Neuronal stem cell (in vitro differentiated cells): ENCODE results near the gene EEF1AKMT1.

Source experiments
- DNase-seq: peaks from one replicate; pipeline ENCODE4 v3.0.0-alpha.2; 2013; ENCODE audit warnings: low spot score
- H2AFZ ChIP-seq: one replicate; pipeline ENCODE4 v1.6.1; 2013; ENCODE audit warnings: mild to moderate bottlenecking, low read length, inconsistent platforms
- H2AK5ac ChIP-seq: 2 replicates; pipeline ENCODE4 v1.6.1; 2013; ENCODE audit warnings: low read depth, mild to moderate bottlenecking, inconsistent platforms, low read length, moderate library complexity, mixed read lengths
- H2BK120ac ChIP-seq: 2 replicates; pipeline ENCODE4 v1.6.1; 2013; ENCODE audit warnings: low read depth, mild to moderate bottlenecking, inconsistent platforms, low read length, moderate library complexity, mixed read lengths
- H2BK12ac ChIP-seq: one replicate; pipeline ENCODE4 v1.6.1; 2013; ENCODE audit warnings: low read length, inconsistent platforms
- H2BK15ac ChIP-seq: 2 replicates; pipeline ENCODE4 v1.6.1; 2013; ENCODE audit warnings: mild to moderate bottlenecking, low read length, inconsistent platforms, mixed read lengths
- H2BK5ac ChIP-seq: one replicate; pipeline ENCODE4 v1.6.1; 2013; ENCODE audit warnings: inconsistent platforms, mild to moderate bottlenecking, low read length, moderate library complexity
- H3K14ac ChIP-seq: one replicate; pipeline ENCODE4 v1.6.1; 2013; ENCODE audit warnings: low read length, inconsistent platforms
- H3K18ac ChIP-seq: 2 replicates; pipeline ENCODE4 v1.6.1; 2013; ENCODE audit warnings: low read length, inconsistent platforms
- H3K23ac ChIP-seq: 2 replicates; pipeline ENCODE4 v1.6.1; 2013; ENCODE audit warnings: low read depth, mild to moderate bottlenecking, mixed read lengths, low read length, inconsistent platforms; ENCODE audit not compliant: poor library complexity
- H3K27ac ChIP-seq: replicated peaks from 3 replicates; pipeline ENCODE4 v1.5.1; 2013; ENCODE audit warnings: low read length, inconsistent platforms
- H3K27me3 ChIP-seq, 3 experiments: 2 replicates each; pipeline ENCODE4 v1.6.1; 2013; ENCODE audit warnings: low read length in 3 of 3, mild to moderate bottlenecking in 2 of 3, inconsistent platforms in 1 of 3, low read depth in 1 of 3, mixed read lengths in 1 of 3, moderate library complexity in 1 of 3; ENCODE audit not compliant: control insufficient read depth in 3 of 3, insufficient read depth in 3 of 3
- H3K36me3 ChIP-seq, 2 donors: replicated peaks in 1 of 2; 2 replicates each; pipeline ENCODE4 v1.6.1; 2013; ENCODE audit warnings: low read length in 2 of 2; ENCODE audit not compliant: control insufficient read depth in 2 of 2, insufficient read depth in 2 of 2
- H3K4ac ChIP-seq: 2 replicates; pipeline ENCODE4 v1.6.1; 2013; ENCODE audit warnings: inconsistent platforms, mild to moderate bottlenecking, low read length, moderate library complexity
- H3K4me1 ChIP-seq, 2 donors: 1 replicate in 1 of 2; 2 replicates in 1 of 2; pipeline ENCODE4 v1.6.1; 2013; ENCODE audit warnings: low read length in 2 of 2, low read depth in 1 of 2; ENCODE audit not compliant: control insufficient read depth in 2 of 2, insufficient read depth in 1 of 2
- H3K4me2 ChIP-seq: one replicate; pipeline ENCODE4 v1.6.1; 2013; ENCODE audit warnings: mild to moderate bottlenecking, low read length, inconsistent platforms; ENCODE audit not compliant: insufficient read depth, poor library complexity, severe bottlenecking
- H3K4me3 ChIP-seq, 2 donors: 2 replicates each; pipeline ENCODE4 v1.5.1; 2013; ENCODE audit warnings: low read length in 2 of 2, mild to moderate bottlenecking in 2 of 2, inconsistent platforms in 1 of 2, moderate library complexity in 1 of 2
- H3K79me1 ChIP-seq: one replicate; pipeline ENCODE4 v1.6.1; 2013; ENCODE audit warnings: low read depth, mild to moderate bottlenecking, inconsistent platforms, low read length, moderate library complexity
- H3K9ac ChIP-seq: one replicate; pipeline ENCODE4 v1.6.1; 2013; ENCODE audit warnings: mild to moderate bottlenecking, low read depth, low read length, inconsistent platforms; ENCODE audit not compliant: poor library complexity
- H3K9me3 ChIP-seq, 2 donors: replicated peaks in 1 of 2; 2 replicates each; pipeline versions ENCODE3 to v1.6.1; 2013; ENCODE audit warnings: low read length in 2 of 2, mild to moderate bottlenecking in 2 of 2, inconsistent platforms in 1 of 2, low read depth in 1 of 2, mixed read lengths in 1 of 2, moderate library complexity in 1 of 2; ENCODE audit not compliant: control insufficient read depth in 2 of 2, insufficient read depth in 1 of 2
- H4K8ac ChIP-seq: one replicate; pipeline ENCODE4 v1.6.1; 2013; ENCODE audit warnings: low read depth, mild to moderate bottlenecking, inconsistent platforms, low read length, moderate library complexity
- H4K91ac ChIP-seq: one replicate; pipeline ENCODE4 v1.6.1; 2013; ENCODE audit warnings: low read length, low read depth, mild to moderate bottlenecking, inconsistent platforms; ENCODE audit not compliant: poor library complexity
- WGBS, 2 donors: extraction: QIAGEN DNeasy Blood & Tissue Kit; methylation state at CpG; one replicate each; pipeline ENCODE4 v1.1.7; 2013; ENCODE audit warnings: missing lambda C conversion rate in 2 of 2, mixed read lengths in 1 of 2; ENCODE audit not compliant: insufficient read length in 2 of 2, insufficient replicate concordance in 1 of 2; ENCODE audit errors: extremely low coverage in 2 of 2; 5-methylcytosine and 5-hydroxymethylcytosine counted together

The EEF1AKMT1 gene

DNA sequence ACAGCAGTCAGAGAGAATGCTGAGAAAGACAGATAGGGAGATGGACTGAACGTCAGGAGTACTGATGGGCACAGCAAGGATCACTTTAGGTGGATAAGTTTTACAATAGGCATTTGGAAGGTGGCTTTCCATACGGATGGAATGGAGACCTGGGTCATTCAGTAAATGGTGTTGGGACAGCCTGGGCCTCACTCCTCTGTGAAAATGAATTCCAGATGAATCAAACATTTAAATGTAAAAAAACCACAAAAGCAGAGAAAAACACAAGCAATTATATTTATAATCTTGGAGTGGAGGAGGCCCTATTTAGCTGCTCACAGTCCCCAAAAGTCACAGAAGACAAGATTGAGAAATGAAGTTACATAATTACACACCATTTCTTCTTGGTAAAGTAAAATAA is 65.5 kb downstream of the EEF1AKMT1 start:
- Histone ChIP-seq H4K91ac (no peak overlapping the region), H3K4me1 (peaks cover 5 to 16% of the 10 kb centered on the region in 2 donors), H3K4ac (no peak overlapping the region), H2BK15ac (no peak overlapping the region), H3K79me1 (no peaks in the 10 kb centered on the region), H2AK5ac (no peak overlapping the region), H4K8ac (no peak overlapping the region), H3K18ac (no peak overlapping the region), H2BK120ac (no peak overlapping the region), H3K4me2 (no peak overlapping the region), H2AFZ (no peak overlapping the region), H3K23ac (no peak overlapping the region), H3K9me3 (no peaks in the 10 kb centered on the region), H3K9ac (no peak overlapping the region), H3K36me3 (no peaks in the 10 kb centered on the region), H3K27me3 (no peaks in the 10 kb centered on the region), H2BK12ac (no peak overlapping the region), H3K14ac (no peak overlapping the region), H3K27ac (no peak overlapping the region), H3K4me3 (no peak overlapping the region), H2BK5ac (no peak overlapping the region)
- WGBS, 2 donors = no CpG with 5 or more reads among the region's 2 CpGs
- no peak for DNase-seq

GRCh38 chr13:20706661-20707060 is 67.1 kb downstream of the EEF1AKMT1 start:
- no peaks in the 10 kb centered on the region for H3K79me1 ChIP-seq
- DNase-seq = no peak
- WGBS, 2 donors = no CpG with 5 or more reads among the region's 5 CpGs
- H3K14ac ChIP-seq = no peak overlapping the region
- H3K9me3 ChIP-seq = no peaks in the 10 kb centered on the region
- peaks cover 0 to 2% (median 0%) of the 10 kb centered on the region in 3 experiments for H3K27me3 ChIP-seq
- H3K18ac ChIP-seq = no peak overlapping the region
- H3K4ac ChIP-seq = no peak overlapping the region
- H4K8ac ChIP-seq = no peak overlapping the region
- no peak overlapping the region for H2BK120ac ChIP-seq
- H2AK5ac ChIP-seq = no peak overlapping the region
- no peak overlapping the region for H2BK15ac ChIP-seq
- H2BK5ac ChIP-seq = no peak overlapping the region
- H2AFZ ChIP-seq = no peak overlapping the region
- no peak overlapping the region for H3K4me2 ChIP-seq
- H3K4me1 ChIP-seq = peaks cover 3 to 13% of the 10 kb centered on the region in 2 donors
- H2BK12ac ChIP-seq = no peak overlapping the region
- no peak overlapping the region for H3K23ac ChIP-seq
- H4K91ac ChIP-seq = no peak overlapping the region
- H3K9ac ChIP-seq = no peak overlapping the region
- H3K36me3 ChIP-seq = no peaks in the 10 kb centered on the region
- no peak overlapping the region for H3K4me3 ChIP-seq
- no peak overlapping the region for H3K27ac ChIP-seq

GRCh38 chr13:20704459-20705069 is 69.2 kb downstream of the EEF1AKMT1 start:
- Histone ChIP-seq H3K4me1 (peaks cover 0 to 8% of the 10 kb centered on the region in 2 donors), H3K4me3 (peak overlapping the region in 1 of 2 donors; percentile 8), H3K9ac (no peak overlapping the region), H2BK120ac (no peak overlapping the region), H2AK5ac (no peak overlapping the region), H2BK12ac (no peak overlapping the region), H2BK15ac (no peak overlapping the region), H3K9me3 (no peaks in the 10 kb centered on the region), H3K4me2 (peak overlapping the region; percentile 29), H4K8ac (no peak overlapping the region), H3K79me1 (no peaks in the 10 kb centered on the region), H3K36me3 (no peaks in the 10 kb centered on the region), H4K91ac (no peak overlapping the region), H3K14ac (no peak overlapping the region), H2AFZ (peak overlapping the region; percentile 72), H2BK5ac (no peak overlapping the region), H3K4ac (no peak overlapping the region), H3K27me3 (peaks cover 0 to 4% (median 0%) of the 10 kb centered on the region in 3 experiments), H3K18ac (no peak overlapping the region), H3K23ac (no peak overlapping the region), H3K27ac (peak overlapping the region; percentile 23)
- no peak for DNase-seq
- no CpG with 5 or more reads among the region's 20 CpGs for WGBS, 2 donors

DNA sequence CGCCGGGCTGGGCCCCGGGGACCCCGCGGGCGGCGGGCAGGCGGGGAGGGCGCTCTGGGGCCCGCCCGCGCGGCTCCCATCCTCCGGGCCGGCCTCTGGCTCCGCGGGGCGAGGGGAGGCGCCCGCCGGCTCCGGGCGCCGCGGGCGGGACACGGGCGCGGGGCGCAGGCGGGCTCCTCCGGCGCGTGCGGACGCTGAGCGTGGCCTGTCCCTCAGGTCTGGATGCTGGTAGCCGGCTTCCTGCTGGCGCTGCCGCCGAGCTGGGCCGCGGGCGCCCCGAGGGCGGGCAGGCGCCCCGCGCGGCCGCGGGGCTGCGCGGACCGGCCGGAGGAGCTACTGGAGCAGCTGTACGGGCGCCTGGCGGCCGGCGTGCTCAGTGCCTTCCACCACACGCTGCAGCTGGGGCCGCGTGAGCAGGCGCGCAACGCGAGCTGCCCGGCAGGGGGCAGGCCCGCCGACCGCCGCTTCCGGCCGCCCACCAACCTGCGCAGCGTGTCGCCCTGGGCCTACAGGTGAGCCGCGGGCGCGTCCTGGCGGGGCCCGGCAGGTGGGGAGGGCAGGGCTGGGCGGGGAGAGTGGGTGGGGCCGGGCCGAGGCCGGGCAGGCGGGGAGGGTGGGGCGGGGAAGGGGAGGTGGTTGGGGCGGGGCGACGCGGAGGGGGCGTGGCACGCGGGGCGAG is 69.8 kb downstream of the EEF1AKMT1 start:
- H3K23ac ChIP-seq = no peak overlapping the region
- no peak overlapping the region for H3K9ac ChIP-seq
- peaks cover 0 to 4% (median 0%) of the 10 kb centered on the region in 3 experiments for H3K27me3 ChIP-seq
- H2BK5ac ChIP-seq = no peak overlapping the region
- H3K79me1 ChIP-seq = no peaks in the 10 kb centered on the region
- no peak overlapping the region for H2BK15ac ChIP-seq
- H3K4me1 ChIP-seq = peaks cover 0 to 8% of the 10 kb centered on the region in 2 donors
- H4K8ac ChIP-seq = no peak overlapping the region
- peak overlapping the region; percentile 77 for H3K18ac ChIP-seq
- H2AFZ ChIP-seq = peak overlapping the region; percentile 83
- no peak overlapping the region for H2BK12ac ChIP-seq
- no peak overlapping the region for H3K27ac ChIP-seq
- peak overlapping the region; percentile 81 to 82 for H3K4me3 ChIP-seq
- H4K91ac ChIP-seq = no peak overlapping the region
- no peak overlapping the region for H2BK120ac ChIP-seq
- no peak overlapping the region for H3K14ac ChIP-seq
- H3K36me3 ChIP-seq = no peaks in the 10 kb centered on the region
- H2AK5ac ChIP-seq = no peak overlapping the region
- H3K9me3 ChIP-seq = no peaks in the 10 kb centered on the region
- peak; percentile 67 for DNase-seq
- WGBS, 2 donors = no CpG with 5 or more reads among the region's 98 CpGs
- H3K4ac ChIP-seq = no peak overlapping the region
- H3K4me2 ChIP-seq = peak overlapping the region; percentile 51
